HFF-Myc (cell line): ENCODE results near the gene ALKAL2.
"Not testable (repeated sequence)": the region's sequence is repeated elsewhere in the genome, so short reads cannot be mapped to it uniquely, and the experiment has no call there.

ENCODE experiments used
- DNase-seq: peaks from one replicate; pipeline ENCODE4 v3.0.0-alpha.2; 2011; ENCODE audit warnings: low read depth; ENCODE audit errors: extremely low read depth
- H3K4me3 ChIP-seq: replicated peaks from 2 replicates; pipeline ENCODE4 v1.5.1; 2011; ENCODE audit warnings: low read depth, mild to moderate bottlenecking, control low read depth, low read length
- CTCF ChIP-seq: IDR thresholded peaks from 2 replicates; pipeline ENCODE4 v1.5.1; 2012; ENCODE audit warnings: mild to moderate bottlenecking, low read depth, low read length, control low read depth; ENCODE audit errors: missing control alignments

ALKAL2 gene

GRCh38 chr2:320561-320960 lies 32.7 kb upstream of the ALKAL2 start:
- no peak for DNase-seq
- no peak for TF ChIP-seq CTCF

GRCh38 chr2:319059-319600 lies 31.2 kb upstream of the ALKAL2 start:
- TF ChIP-seq CTCF, result no peak
- H3K4me3 ChIP-seq, result no peak overlapping the region
- DNase-seq, result no peak

More at GRCh38 chr2:320561-320960, 32.7 kb upstream of the ALKAL2 start:
- H3K4me3 ChIP-seq, result no peak overlapping the region

- TF ChIP-seq CTCF, result no peak
- peak; percentile 1 for DNase-seq
- no peak overlapping the region for H3K4me3 ChIP-seq
These were observed 29.9 kb upstream of the ALKAL2 start for GRCh38 chr2:317501-318424.

- no peak for TF ChIP-seq CTCF
- H3K4me3 ChIP-seq, result no peak overlapping the region
- no peak for DNase-seq
These were observed 28.5 kb upstream of the ALKAL2 start for GRCh38 chr2:316381-316780.

GRCh38 chr2:315925-316324 lies 28.0 kb upstream of the ALKAL2 start:
- not testable (repeated sequence) for DNase-seq, H3K4me3 ChIP-seq

- no peak for DNase-seq
- no peak for TF ChIP-seq CTCF
- H3K4me3 ChIP-seq, result no peak overlapping the region
These were observed 26.9 kb upstream of the ALKAL2 start for GRCh38 chr2:314561-315336.

- DNase-seq, result no peak
- no peak overlapping the region for H3K4me3 ChIP-seq
- no peak for TF ChIP-seq CTCF
These were observed 26.1 kb upstream of the ALKAL2 start for GRCh38 chr2:313991-314390.
